GM18909 (cell line): ENCODE measurements around the gene SPTBN4.

Source experiments
- ATAC-seq: cut with Tn5 transposase; IDR thresholded peaks from one replicate; pipeline ENCODE4 v1.9.1; 2021; ENCODE audit warnings: mild to moderate bottlenecking; ENCODE audit not compliant: unreplicated experiment, poor library complexity

The SPTBN4 gene

DNA sequence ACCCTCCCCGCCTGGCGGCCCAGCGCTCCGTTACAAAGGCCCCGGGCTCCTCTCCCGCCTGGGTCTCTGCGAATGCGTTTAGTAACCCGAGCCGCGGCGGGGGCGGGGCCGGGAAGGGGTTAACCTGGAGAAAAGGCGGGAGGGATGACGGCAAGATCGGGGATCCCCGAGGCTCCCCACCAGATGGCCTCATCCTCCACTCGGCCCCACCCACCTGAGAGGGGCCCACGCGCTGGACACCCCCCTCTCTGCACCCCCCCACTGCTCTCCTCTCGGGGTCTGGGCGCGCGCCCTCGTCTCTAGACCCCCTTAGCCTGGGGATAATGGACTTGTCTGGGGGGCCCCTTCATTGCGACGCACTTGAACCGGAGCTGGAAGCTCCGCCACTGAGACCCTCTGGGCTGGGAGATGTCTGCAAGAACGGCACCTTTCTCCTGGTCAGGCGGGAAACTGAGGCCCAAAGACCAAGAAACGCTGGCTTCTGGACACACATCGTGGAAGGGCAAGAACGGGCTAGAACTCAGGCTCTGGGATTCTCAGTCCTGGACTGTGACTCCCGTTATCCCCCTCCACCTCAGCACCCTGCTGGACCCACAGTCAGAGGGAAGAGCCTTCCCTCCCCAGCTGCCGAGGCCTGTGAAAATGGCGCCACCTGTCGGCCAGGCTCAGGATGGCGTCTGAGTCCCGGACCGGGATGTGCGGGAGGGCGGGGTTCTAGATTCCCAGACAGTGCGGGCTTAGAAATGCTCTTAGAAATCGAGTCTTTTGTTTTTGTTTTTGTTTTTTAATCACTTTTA, 131.5 kb downstream of the SPTBN4 start:
- ATAC-seq = peak; percentile 38

DNA sequence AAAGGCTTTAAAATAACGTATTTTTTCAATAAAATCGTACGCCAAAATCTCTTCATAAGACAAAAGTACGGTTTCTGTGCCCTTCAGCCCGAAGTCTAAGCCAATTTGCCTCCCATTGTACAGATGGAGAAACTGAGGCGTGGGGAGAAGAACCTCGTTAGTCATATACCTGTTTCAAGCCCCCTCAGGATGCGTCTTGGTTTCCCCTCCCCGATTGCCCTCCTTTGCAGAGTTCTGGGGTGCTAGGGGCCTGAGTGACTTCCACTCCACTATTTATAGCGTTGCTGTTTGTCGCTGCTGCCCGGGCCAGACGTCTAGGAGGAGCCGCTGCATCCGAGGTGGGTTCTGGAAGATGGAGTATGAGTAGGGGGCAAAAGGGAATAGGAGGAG, 132.1 kb downstream of the SPTBN4 start:
- ATAC-seq = no peak

DNA sequence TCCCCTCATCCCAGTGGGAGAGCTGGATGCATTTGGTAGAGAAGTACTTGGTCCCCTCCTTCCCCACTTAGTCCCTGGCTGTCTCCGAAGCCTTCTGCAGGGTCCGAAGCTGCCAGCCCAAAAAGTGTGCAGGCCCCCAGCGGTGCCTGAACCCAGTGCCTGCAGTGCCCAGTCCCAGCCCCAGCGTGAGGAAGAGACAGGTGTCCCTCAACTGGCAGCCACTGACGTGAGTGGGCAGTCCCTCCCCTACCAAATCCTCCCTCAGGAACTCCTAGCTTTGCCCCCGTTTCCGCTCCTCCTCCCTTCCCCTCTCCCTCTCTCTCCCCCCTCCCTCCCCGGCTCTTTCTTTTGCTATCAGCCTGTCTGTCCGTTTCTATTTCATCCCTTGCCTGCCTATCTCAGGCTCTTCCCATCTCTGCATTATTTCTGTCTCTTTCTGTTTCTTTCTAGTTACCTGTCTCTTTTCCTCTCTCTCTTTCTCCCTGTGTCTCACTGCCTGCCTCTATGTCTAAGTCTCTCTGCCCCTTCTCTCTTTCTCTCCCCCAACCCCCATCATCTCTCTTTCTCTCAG, 132.6 kb downstream of the SPTBN4 start:
- no peak for ATAC-seq

DNA sequence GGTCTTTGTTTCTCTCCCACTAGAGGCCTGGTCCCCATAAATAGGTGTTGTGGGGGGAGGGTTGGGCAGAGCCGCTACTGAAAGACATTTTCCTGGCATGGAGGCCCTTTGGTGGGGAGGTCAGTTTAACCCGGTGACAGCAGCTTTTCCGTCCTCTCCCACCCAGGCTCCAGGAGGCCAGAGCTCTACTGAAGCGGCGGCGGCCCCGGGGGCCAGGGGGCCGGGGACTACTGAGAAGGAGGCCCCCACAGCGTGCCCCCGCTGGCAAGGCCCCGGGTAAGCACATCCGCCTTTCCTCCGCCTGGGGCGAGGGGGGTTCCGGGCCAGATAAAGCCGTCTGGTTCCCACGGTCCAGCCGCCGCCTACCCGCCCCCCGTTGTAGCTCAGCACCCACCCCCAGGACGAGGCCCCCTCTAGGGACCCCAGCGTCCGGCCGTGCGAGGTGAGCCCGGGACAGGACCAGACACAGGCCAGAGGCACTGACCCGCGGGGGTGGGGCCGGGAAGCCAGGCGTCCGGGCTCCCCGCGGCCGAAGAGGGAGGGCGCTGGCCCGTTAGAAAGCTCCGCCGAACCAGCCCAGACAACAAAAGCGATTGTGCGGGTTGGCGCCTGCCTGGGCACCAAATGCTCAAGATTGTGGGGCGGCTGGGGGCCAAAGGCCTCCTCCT, 133.2 kb downstream of the SPTBN4 start:
- no peak for ATAC-seq

DNA sequence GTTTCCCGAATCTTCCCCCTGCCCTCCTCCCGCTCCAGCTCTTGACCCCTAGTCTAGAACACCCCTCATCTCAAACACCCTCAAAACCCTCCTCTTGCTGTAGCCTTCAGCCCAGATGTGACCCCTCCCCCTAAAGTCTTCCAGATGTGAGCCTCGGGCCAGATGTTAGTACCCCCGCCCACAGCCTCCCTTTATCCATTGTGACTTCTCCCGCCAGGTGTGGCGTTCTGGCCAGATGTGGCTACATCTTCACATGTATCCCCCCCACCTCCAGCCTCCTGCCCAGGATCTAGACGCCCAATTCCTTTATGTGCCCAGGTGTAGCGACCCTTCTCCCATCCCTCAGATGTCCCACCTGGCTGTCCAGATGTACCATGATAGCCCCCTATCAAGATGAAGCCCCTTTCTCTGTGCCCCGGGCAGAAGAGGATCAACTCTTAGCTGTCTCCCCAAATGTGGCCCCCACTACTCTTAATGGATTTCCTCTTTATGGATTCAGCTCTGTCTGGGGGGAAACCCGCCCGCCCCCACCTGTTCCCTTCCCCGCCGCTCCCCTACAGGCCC, 133.9 kb downstream of the SPTBN4 start:
- no peak for ATAC-seq

DNA sequence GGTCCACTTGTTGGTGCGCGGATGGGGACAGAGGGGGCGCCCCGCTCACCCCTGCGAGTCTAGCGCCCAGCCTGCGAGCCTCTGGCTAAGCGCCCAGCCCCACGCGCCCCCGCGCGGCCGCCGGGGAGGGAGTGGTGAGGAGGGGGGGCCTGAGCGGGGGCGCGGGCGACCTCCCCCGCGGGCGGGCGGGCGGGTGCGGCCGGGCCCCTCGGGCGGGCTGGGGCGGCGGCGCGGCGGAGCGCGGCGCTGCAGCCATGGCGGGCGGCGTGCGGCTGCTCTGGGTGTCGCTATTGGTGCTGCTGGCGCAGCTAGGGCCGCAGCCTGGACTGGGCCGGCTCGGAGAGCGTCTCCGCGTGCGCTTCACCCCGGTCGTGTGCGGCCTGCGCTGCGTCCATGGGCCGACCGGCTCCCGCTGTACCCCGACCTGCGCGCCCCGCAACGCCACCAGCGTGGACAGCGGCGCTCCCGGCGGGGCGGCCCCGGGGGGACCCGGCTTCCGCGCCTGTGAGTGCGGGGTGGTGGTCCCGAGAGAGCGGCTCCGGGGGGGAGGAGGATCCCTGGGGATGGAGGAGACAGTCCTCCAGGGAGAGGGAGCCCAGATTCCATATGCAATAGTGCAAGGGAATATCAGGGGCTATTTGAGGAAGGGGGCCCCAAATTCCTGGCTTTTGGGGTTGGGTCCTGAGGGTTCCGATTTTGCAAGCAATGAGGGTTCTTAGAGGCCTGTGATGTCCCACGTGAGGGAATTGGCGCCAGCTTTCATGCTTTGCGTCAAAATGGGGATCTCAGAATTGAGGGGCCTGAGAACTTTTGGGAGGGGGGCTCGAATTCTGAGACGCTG, 134.6 kb downstream of the SPTBN4 start, which contains the start of gene LTBP4:
LTBP4 (plus strand) TSS at position 236 of the 841 bp plus-strand sequence; CDS start at position 255, 19 bp downstream.
- no peak for ATAC-seq

DNA sequence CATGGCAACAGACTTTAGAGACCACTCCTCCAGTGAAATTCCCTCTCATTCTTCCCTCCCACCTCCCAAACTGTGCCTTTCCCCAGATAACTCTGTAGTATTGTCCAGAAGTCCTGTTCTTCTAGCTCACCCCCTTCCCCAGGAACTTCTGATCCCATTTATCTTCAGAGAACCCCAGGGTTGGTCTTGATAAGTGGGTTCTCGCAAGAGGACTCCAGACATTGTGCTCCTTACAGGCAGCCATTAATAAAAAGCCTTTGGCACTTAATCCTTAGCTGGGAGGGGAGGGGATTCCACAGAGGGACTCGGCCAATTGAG, 136.2 kb downstream of the SPTBN4 start:
- ATAC-seq = no peak

DNA sequence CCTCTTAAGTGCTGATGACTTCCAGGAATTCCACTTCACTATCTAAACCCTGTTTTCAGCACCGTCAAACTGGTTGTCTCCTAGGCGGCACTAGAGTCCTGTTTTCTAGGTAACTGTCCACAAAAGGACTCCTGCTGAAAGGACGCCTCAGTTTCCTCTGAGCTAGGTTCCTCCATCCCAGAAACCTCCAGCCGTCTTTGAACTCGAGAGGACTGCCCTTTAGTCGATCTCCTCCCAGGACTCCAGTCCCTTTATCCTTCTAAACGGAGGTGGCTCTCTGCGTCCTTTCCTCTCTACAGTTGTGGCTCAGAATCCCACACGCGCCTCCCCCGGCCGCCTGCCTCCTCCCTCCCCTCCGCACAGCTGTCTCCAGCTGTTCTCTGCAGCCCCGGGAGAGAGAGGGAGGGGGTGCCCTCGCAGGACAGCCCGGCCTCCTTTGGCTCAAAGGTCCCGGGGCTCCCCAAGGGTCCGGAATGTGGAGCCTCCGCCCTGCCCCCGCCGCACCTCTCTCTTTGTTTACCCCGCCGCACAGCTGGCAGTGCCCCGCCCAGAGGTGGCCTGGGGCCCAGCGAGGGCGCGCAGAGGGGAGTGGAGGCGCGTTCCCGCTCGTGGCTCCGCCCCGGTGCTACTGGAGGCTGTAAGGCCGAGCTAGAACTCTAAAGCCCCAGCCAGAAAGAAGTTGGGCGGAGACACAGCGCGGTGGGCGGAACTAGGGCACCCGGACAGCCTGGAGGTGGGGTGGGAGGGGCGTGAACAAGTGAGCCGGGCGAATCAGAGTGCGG, 136.8 kb downstream of the SPTBN4 start:
- ATAC-seq = peak; percentile 69

DNA sequence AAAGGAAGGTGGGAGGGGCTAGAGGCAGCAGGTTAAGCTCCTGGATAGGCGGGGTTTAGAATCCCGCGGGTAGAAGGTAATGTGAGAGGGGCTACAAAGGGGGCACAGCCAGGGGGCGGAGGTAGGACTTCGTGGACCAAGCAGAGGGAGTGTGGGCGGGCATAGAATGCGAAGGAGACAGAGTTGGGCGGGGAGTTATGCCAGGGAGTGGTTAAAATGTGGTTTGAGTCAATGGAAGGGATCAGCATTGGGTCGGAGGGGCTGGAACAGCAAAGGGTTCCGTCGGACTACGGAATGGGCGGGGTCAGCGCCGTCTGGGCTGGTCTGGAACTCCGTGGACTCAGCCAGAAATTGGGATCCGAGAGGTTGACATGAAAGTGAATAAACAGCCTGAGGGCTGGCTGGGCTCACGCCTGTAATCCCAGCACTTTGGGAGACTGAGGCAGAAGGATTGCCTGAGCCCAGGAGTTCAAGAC, 137.4 kb downstream of the SPTBN4 start:
- ATAC-seq = no peak

DNA sequence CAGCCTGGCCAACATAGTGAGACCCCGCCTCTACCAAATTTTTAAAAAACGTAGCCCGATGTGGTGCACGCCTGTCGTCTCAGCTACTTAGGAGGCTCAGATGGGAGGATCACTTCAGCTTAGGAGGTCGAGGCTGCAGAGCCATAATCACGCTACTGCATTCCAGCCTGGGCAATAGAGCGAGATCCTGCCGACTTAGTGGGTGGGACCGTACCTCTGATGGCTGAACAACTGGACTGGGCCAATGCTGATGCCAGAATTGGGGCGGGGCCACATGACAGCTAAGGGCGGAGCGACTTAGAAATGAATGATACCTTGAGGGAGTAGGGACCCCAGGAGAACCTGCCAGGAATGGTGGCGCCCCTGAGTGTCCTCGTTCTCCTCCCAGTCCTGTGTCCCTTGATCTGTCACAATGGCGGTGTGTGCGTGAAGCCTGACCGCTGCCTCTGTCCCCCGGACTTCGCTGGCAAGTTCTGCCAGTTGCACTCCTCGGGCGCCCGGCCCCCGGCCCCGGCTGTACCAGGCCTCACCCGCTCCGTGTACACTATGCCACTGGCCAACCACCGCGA, 137.9 kb downstream of the SPTBN4 start:
- ATAC-seq = no peak

DNA sequence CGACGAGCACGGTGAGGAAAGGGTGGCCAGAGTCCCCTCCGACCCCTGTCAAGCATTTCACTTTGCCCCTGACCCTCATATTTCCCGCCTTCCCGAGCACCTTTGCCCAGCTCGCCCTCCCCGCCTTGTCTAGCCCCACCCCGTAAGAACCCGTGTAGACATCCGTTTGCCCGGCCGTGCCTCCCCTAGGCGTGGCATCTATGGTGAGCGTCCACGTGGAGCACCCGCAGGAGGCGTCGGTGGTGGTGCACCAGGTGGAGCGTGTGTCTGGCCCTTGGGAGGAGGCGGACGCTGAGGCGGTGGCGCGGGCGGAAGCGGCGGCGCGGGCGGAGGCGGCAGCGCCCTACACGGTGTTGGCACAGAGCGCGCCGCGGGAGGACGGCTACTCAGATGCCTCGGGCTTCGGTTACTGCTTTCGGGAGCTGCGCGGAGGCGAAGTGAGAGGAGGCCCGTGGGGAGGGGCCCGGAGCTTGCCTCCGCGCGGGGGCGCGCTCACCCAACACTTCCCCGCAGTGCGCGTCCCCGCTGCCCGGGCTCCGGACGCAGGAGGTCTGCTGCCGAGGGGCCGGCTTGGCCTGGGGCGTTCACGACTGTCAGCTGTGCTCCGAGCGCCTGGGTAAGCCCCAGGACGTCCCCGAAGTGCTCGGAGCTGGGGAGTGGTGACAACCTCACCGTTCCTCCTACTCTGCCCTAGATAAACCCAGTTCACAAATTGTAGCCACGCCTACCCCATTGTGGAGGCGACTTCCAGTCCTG, 138.6 kb downstream of the SPTBN4 start:
- no peak for ATAC-seq

DNA sequence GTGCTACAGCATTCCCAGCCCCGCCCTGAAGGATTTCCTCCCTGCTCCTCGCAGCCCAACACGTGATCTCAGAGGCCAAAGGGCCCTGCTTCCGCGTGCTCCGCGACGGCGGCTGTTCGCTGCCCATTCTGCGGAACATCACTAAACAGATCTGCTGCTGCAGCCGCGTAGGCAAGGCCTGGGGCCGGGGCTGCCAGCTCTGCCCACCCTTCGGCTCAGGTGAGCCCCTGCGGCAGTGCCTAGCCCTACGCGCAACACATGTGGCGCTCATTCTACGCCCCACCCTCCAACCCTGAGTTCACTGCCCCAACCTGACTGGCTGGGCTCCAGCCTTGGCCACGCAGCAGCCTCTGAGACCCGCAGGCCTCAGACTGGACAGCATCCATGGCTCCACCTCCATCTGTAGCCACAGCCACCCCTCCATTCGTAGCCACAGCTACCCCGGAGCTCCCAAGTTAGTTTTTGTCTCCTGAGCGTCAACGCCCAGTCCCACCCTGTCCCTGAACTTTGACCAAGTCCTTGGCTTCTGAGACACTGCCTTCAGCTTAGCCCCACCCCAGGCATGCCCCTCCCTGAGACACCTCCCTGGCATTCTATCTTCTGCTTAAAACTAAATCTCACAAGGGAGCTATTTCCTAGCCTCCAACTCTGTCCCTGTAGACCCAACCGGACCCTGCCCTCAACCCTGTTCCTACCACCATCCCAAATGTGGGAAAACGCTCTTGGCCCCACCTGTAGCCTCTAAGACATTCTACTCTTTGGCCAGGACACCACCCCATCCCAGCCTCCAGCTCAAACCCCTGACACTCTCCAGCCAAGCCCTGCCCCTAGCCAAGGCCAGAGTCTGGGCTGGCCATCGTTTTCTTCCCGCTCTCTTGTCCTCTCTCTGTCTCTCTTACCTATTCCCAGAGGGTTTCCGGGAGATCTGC, 140.8 kb downstream of the SPTBN4 start:
- no peak for ATAC-seq

DNA sequence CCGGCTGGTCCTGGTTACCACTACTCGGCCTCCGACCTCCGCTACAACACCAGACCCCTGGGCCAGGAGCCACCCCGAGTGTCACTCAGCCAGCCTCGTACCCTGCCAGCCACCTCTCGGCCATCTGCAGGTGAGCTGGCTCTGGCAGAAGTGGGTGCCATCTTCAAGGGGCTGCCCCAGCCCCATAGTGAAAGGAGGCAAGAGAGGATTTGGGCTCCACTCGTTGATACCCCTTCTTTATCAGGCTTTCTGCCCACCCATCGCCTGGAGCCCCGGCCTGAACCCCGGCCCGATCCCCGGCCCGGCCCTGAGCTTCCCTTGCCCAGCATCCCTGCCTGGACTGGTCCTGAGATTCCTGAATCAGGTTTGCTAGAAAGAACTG, 141.4 kb downstream of the SPTBN4 start:
- no peak for ATAC-seq

DNA sequence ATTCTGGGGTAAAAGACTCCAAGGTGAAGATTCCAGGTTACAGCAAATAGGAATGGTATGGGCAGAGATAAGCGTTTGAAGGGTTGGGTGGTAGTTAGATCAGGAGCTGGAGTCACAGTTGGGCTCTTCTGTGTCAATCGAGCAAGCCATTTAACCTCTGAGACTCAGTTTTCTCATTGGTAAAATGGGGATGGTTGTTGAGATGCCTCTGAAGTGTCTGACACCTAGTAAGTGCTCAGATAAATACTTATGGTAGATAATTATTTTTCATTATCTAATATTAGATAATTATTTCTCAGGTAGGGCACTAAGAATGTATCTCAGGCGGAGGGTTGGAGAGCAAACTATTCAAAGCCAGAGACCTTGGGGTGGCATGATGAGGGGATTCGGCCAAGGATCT, 142.2 kb downstream of the SPTBN4 start:
- no peak for ATAC-seq

DNA sequence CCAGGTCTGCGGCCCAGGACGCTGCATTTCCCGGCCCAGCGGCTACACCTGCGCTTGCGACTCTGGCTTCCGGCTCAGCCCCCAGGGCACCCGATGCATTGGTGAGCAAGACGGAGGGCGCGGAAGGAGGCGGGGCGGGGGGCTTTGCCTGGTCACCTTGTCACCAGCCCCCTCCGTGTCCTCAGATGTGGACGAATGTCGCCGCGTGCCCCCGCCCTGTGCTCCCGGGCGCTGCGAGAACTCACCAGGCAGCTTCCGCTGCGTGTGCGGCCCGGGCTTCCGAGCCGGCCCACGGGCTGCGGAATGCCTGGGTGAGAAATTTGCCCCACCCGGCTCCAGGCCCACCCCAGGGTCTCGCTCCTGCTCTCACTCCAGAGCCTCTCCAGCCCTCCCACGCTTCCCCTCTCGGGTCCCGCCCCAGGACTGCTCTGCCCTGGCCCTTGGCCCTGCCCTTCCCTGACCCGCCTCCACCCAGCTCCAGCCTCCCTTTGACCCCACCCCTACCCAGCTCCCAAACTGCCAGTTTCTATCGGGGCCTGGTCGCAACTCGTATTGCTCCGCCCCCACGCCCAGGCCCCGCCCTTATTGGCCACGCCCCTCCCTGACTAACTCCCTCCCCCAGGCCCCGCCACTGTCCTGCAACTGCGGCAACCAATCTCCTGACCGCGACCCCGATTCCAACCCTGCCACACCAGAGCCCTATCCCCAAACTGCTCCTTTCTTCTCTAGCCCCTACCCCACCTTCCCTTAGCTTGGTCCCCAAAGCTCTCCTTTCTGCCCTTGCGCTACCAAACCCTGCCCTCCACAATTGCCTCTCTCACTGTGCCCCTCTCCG, 143.0 kb downstream of the SPTBN4 start:
- peak; percentile 62 for ATAC-seq

DNA sequence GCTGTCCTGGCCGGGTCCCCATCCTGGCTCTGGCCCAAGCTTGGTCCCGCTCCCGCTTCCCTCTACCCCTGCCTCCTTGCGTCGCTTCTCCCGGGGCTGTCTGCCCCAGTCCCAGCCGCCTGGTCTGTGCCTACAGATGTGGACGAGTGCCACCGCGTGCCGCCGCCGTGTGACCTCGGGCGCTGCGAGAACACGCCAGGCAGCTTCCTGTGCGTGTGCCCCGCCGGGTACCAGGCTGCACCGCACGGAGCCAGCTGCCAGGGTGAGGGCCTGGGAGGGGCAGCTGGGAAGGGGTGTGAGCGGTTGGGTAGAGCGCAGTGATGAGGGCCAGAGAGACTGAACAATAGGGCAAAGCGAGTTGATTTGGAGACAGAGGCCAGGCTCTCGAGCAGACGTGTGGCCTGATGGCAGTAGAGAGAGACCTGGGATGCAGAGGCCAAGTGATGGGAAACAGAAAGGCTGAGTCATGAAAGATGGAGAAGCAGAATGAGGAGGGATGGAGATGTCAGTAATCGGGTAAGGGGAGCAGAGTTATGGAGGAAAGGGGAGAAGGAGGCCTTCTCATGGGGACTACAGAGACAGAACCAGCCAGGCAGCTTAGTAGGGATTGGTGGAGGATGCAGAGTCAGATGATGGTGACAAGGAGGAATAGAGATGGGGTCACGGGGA, 143.7 kb downstream of the SPTBN4 start:
- peak; percentile 2 for ATAC-seq
